Umbilical cord (tissue), 2 donors: ENCODE results near the gene TRIM40. TPM values are rescaled to one million over a fixed set of nuclear protein-coding genes. Genes with fewer than 3 reads are reported as not detected.
"Not testable (repeated sequence)": the region's sequence is repeated elsewhere in the genome, so short reads cannot be mapped to it uniquely, and the experiment has no call there.

Experiments used
- DNase-seq: peaks from one replicate; pipeline ENCODE4 v3.0.0-alpha.2; 2015; ENCODE audit warnings: low spot score
- total RNA-seq: library from RNA; depleted of rRNA; stranded (reverse); fragments of >200 nt; gene quantifications from one replicate; pipeline ENCODE4 v1.2.3, GENCODE V29; 2014; ENCODE audit warnings: low replicate concordance; ENCODE audit not compliant: insufficient read depth

Gene TRIM40
- total RNA-seq, 1 donor from 2014 or later: 0.48 TPM

DNA sequence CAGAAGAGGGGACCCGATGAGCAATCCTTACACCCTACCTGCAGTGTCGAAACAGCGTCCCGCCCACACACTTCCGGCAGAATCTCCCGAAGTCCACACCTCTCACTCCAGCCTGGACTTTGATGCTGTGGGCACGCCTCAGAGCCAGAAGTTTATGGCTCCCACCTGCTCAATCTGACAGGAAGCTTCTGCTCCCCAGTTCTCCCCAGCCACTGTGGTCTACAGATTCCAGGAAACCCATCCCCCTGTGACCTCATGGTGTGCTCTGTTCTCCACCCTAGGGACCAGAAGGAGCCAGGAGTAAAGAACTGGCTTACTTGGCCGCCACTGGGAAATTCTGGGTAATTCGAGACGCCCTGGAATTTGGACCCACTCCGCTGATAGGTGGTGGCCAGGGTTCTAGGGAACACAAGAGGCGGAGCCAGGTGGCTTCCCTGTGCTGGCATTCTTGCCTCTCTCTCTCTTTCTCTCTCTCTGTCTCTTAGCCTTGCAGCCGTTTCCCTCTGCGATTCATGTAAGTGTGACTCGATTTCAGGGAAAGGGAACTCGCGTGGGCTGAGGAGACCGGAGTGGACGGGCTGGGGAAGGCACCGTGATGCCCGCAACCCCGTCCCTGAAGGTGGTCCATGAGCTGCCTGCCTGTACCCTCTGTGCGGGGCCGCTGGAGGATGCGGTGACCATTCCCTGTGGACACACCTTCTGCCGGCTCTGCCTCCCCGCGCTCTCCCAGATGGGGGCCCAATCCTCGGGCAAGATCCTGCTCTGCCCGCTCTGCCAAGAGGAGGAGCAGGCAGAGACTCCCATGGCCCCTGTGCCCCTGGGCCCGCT, 27.4 kb downstream of the TRIM40 start, which contains the start of gene TRIM15:
TRIM15 (plus strand) TSS at position 457 of the 828 bp plus-strand sequence; CDS start at position 596, 139 bp downstream.
- no peak for DNase-seq

DNA sequence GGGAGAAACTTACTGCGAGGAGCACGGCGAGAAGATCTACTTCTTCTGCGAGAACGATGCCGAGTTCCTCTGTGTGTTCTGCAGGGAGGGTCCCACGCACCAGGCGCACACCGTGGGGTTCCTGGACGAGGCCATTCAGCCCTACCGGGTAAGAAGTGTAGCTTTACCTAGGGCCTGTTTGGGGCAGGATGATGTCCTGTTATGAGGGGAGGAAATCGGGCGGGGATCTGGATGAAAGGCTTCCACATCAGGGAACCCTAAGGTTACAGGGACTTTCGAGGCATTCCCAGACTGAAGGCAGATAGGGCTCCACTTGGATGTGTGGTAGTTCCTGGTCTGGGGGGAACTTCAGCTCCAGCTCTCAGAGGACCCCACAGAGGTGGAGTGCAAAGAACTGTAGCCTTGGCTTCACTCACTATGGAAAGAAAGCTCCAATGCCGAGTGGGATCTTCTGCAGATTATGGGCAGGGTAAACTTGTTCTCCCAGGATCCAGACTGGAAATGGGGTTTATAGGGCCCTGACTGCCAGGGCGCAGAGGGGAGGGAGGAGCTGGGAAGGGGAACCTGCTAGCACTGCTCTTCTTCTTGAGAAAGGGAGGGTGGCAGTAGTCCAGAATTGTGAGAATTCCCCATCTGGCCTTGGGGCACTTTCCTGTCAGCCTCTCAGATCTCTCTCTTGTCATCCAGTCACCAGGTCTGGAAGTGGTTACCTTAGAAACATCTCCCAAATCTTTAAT, 28.1 kb downstream of the TRIM40 start:
- DNase-seq: no peak

DNA sequence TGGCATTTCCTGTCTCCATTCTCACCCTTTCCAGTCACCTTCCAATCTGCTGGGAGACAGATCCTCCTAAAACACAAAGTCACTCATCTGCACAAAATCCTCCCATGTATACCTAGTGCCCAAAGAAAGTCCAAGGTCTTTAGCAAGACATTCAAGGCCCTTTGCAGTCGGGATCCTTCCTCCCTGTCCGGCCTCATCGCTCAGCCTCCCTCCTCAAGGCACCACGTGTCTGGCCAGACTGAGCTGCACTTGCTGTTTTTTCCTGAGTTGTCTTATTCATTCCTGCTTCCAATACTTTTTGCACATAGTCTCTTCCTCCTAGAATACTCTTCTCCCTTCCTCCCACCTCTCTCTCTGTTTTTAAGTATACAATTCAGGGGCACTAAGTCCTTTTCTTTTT, 28.8 kb downstream of the TRIM40 start:
- no peak for DNase-seq

DNA sequence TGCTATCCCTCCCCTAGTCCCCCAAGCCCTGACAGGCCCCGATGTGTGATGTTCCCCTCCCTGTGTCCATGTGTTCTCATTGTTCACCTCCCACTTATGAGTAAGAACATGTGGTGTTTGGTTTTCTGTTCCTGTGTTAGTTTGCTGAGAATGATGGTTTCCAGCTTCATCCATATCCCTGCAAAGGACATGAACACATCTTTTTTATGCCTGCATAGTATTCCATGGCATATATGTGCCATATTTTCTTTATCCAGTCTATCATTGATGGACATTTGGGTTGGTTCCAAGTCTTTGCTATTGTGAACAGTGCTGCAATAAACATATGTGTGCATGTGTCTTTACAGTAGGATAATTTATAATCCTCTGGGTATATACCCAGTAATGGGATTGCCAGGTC, 29.3 kb downstream of the TRIM40 start:
- DNase-seq: not testable (repeated sequence)

DNA sequence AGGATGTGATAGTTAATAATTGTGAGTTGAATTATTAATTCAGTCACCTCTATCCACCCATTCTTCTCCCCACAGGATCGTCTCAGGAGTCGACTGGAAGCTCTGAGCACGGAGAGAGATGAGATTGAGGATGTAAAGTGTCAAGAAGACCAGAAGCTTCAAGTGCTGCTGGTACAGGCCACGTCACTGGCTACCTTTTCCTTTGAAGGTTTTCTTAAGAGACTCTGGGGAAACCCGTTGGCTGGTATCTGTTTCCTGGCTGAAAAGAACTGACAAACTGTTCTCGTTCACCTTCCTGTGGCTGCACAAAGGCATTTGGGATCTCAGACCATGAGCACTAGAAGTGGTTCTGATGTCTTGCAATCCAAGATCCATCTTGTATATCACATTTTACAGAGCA, 31.2 kb downstream of the TRIM40 start:
- DNase-seq: no peak

DNA sequence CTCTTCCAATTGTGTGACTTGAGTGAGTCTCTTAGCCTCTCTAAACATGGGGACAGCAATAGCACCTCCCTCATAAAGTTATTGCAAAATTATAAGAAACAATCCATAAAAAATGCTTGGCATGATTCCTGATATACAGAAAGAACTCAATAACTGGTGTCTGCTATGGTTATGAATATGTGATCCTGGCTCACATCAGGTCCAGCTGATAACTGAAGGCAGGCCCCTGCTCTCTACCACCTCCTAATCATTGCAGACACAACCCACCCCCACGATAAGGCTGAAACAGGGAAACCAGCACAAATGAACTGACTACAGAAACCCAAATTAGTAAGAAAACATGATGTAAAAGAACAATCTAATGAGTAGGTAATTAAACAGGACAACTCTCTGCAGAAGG, 32.8 kb downstream of the TRIM40 start:
- no peak for DNase-seq

DNA sequence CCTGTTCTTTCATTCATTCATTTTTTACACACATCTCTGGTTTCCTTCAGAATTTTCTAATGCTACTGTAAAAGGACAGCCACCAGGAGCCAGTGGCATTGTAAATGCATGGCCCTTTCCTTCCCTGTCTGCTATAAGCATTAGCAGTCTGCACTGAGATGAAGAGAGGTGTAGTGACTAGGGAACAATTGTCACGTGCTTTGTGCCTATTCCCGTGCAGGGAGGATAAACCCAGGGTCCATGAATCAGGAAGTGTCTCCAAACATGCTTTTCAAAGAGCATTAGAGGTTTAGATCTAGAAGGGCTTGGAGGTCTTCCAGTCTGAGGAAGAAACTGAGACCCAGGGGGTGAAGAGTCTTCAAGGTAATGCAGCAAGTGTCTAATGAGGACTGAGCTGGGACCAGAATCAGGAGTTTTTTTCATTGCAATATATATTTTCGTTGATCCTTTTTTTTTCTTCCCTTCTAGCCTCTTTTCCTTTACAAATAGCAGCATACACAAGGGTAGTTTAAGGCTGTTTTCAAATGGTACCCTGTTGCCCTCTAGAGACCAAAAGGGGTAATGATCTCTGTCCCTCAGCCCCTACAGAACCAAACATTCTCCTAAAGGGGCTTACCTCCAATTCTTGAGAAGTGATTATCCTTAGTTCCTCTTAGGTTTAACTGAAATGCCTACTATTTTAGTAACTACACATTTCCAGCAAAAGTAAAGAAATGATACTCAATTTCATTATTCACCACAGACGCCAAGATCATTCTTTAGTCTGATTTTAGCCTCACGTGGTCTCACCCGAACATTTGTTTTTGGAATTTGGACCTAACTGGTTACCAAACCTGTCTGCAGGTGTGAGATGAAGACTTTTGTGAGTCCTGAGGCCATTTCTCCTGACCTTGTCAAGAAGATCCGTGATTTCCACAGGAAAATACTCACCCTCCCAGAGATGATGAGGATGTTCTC, 34.0 kb downstream of the TRIM40 start:
- peak; percentile 33 for DNase-seq

DNA sequence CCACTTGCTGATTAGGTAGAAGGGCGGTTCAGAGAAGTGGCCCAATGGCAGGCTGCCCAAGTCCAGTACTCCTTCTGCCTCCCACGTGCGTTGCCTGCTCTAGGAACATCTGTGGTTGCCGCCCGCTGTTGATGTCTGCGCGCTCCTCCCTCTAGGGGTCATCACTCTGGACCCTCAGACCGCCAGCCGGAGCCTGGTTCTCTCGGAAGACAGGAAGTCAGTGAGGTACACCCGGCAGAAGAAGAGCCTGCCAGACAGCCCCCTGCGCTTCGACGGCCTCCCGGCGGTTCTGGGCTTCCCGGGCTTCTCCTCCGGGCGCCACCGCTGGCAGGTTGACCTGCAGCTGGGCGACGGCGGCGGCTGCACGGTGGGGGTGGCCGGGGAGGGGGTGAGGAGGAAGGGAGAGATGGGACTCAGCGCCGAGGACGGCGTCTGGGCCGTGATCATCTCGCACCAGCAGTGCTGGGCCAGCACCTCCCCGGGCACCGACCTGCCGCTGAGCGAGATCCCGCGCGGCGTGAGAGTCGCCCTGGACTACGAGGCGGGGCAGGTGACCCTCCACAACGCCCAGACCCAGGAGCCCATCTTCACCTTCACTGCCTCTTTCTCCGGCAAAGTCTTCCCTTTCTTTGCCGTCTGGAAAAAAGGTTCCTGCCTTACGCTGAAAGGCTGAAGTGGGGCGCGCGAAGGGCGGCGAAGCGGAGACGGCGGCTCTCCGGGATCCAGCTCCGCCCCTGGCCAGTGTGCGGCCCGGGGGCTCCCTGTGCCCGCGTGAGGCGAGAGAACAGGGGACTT, 35.9 kb downstream of the TRIM40 start:
- DNase-seq: peak; percentile 5

DNA sequence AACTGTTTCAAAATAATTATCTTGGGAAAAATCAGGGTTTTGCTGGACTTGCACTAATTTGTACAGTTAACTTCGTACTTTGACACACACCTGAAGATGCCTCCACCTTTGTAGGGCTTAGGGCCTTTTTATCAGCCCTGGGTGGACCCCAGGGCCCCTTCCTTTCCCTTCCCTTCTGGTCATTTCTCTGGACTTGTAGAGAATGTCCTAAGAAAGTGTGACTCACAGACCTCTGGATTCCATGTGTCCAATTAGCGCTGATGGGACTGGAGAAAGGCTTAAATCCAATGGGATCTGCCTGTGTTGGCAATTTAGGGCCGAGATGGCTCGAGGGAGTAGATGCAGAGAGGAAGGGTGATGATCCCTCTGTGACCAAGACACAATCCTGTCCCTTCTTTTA, 36.7 kb downstream of the TRIM40 start:
- DNase-seq: no peak

DNA sequence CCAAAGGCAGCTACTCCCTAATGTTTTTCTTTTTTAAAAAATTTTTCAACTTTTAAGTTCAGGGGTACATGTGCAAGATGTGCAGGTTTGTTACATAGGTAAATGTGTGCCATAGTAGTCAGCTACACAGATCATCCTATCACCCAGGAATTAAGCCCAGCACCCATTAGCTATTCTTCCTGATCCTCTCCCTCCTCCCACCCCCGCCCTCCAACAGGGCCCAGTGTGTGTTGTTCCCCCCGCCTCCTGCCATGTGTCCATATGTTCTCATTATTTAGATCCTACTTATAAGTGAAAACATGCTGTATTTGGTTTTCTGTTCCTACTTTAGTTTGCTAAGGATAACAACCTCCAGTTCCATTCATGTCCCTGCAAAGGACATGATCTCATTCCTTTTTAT, 39.8 kb downstream of the TRIM40 start:
- DNase-seq: no peak

DNA sequence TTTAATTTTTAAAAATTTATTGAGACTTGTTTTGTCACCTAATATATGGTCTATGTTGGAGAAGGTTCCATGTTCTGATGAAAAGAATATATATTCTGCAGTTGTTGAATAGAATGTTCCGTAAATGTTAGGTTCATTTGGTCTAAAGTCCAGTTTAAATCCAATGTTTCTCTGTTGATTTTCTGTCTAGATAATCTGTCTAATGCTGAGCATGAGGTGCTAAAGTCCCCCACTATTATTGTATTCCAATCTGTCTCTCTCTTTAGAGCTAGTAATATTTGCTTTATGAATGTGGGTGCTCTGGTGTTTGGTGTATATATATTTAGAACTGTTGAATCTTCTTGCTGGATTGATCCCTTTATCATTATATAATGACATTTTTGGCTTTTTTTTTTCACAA, 42.9 kb downstream of the TRIM40 start:
- DNase-seq: no peak

DNA sequence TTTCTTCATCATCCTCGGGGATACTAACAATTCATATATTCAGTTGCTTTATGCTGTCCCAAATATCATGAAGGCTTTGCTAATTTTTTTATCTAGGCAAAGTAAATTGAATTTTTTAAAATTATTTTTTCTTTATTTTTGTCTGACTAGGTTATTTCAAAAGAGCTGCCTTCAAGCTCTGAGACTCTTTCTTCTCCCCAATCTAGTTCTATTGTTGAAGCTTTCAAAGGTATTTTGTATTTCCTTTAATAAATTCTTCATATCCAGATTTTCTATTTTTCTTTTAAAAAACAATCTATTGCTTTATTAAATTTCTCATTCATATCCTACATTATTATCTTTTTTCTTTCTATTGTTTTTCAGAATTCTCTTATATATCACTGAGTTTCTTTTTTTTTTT, 44.2 kb downstream of the TRIM40 start:
- DNase-seq: no peak

DNA sequence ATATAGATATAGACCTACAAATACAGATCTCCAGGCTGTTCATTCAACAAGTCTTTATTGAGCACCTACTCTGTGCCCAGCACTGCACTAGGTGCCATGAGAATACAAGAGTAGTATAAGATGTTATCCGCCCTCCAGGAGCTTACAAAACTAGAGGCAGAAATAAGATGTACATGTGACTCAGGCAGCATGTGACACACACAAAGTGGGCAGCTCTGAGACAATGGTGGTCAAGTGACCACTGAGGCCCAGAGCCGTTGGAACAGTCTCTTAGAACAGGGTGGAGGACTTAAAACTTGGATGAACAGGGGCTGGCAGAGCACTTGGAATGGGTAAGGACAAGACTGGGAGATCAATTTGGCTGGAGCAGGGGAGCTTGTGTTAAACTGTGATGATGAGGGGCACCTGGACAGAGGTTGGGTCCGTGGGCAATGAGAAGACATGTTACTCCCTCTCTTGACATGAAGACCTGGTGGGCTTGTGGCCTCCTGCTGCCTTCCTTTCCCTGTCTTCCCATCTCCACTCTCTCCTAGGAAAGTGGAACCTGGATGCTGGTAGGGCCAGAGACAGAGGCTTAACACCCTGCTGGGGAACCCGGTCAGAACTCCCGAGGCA, 48.6 kb downstream of the TRIM40 start:
- DNase-seq: no peak

DNA sequence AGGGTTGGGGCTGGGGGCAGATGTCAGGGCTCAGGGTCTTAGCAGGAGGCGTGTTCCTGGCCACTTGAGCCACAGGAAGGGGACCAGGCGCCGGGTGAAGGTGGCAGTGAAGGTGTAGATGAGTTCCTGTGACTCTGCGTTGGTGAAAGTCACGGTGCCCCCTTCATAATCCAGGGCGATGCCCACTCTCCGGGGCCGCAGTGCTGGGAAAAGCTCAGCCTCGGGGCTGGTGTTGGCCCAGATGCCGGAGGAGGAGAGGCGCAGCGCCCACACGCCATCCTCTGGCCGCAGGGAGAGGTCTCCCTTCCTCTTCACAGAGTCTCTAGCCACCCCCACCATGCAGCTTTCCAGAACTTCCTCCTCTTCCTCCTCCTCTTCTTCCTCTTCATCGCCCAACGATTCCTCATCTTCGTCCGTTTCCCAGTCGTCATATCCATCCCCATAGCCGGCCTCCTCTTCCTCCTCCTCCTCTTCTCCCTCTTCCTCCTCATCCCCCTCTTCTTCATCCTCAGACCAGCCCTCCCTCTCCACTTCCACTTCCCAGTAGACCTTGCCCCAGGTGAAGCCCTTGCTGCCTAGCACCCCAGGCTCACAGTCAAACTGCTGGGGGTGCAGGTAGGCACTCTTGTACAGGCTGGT, 50.0 kb downstream of the TRIM40 start:
- no peak for DNase-seq

DNA sequence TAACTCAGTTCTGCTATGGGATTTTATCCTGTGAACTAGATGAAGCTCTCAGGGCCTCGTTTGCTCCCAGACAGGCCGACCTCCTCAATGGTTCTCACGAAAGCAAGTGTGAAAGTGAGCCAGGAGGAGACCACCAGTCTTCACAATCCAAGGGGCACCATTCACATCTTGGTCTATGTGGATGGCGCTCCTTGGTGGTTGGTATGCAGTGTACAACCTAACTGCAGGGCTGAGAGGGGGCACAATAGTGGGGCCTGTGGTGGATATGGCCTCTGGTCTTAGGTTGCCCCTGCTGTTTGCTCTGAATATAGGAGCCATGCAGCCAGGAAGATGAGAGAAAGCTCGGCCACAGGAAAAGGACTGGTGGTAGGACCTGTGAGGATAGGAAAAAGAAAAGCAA, 52.6 kb downstream of the TRIM40 start:
- no peak for DNase-seq

DNA sequence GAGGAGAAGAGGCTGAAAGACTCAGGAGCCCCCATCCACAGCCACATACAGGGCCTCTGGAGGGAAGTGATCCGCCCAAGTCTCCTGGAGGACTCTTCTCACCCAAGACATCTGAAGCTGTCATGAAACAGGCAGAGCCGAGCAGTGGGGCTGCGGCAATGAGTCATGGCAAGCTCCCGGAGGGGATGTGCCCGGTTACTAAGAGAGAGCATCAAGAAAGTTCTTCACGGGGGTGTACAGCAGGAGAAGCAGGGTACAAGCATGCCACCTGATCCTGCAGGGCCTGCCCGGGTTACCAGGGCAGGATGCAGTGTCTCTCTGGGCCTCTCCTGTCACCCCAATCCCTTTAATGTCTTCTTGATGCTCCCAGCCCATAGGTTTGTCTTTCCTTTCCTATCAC, 56.1 kb downstream of the TRIM40 start:
- DNase-seq: no peak

DNA sequence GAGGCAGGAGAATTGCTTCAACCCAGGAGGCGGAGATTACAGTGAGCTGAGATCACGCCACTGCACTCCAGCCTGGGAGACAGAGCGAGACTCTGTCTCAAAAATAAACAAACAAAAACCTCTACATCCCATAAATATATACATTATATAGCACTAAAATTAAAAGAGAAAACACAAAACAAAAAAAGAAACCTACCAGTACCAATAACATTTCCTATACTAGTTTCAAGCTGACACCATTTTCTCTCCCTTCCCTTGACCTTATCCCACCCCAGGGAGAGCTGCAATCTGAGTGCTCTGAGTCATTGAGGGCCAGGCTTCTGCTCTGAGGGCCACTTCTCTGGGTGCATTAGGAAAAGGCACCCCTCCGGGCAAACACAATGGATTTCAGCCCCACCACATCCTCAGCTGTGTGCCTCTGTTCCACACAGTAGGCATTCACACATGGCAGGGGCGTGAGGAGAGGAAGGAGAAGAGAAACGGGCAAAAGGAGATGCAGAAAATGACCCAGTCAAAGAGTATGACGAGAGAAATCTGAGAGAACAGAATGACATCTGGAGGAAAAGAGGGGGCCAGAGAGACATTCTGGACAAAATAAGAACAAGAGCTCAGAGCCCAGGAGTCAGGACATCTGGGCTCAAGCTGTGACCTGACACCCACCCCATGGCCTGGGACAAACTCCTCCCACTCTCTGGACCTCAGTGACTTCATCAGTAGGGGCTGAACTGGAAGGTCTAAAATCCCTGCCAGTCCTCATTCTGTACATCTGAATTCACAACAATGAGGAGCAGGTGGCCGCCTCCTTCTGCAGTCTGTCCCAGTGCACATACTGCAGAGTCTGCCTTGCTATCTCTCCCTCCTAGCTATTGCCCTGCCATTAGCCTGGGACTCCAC, 59.1 kb downstream of the TRIM40 start:
- no peak for DNase-seq

DNA sequence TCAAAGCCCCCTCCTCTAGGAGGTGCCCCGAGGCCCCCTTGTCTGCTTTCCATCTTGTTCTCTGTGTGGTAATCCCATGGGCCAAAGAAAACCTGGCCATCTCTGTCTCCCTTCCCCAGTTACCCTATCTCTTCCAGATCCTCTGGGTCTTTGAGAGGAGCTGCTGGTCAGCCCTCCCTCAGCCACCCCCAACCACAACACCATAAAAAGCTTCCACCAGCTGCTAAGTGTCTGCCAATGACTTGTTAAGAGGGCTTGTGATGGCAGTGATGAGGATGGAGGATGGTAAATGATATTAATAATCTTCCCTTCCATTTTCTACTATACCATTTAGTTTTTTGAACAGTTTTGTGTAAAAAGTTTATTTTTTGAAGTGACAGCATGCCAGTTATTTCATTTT, 60.0 kb downstream of the TRIM40 start:
- no peak for DNase-seq

DNA sequence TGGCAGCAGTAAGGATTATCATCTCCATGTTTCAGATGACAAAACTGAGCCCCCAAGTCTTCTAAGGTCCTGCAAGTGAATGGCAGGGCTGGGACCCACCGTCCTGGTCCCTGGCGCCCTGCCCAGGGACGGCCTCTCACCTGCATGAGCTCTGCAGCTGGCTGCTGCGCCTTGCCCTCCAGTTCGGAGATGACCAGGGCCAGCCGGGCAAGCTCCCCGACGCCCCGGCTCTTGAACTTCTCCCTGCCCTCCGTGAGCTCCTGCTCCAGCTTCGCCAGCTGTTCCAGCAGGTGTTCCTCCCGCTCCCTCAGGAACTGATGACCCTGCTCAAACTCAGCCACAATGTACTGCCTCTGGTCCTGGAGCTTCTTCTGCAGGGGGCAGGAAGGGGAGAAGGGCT, 60.4 kb downstream of the TRIM40 start:
- no peak for DNase-seq
